Loucy (cell line): ENCODE results near the gene PPP1R14C.

Experiments used
- H2AFZ ChIP-seq: fragments of 200-600 bp; sonication (generic); 2 replicates; pipeline ENCODE4 v1.6.0; 2016; ENCODE audit warnings: antibody characterized with exemption, mild to moderate bottlenecking, low read length, moderate library complexity
- H3F3A ChIP-seq: fragments of 200-600 bp; 2 replicates; pipeline ENCODE4 v1.6.0; 2016; ENCODE audit warnings: antibody characterized with exemption, low read depth, mild to moderate bottlenecking
- H3K27me3 ChIP-seq: fragments of 200-600 bp; sonication (generic); 2 replicates; pipeline ENCODE4 v1.6.1; 2014; ENCODE audit warnings: low read length, mild to moderate bottlenecking; ENCODE audit not compliant: insufficient read depth, poor library complexity, severe bottlenecking
- H3K36me3 ChIP-seq: fragments of 200-600 bp; sonication (generic); 2 replicates; pipeline ENCODE4 v1.6.1; 2016; ENCODE audit warnings: low read length; ENCODE audit not compliant: insufficient read depth
- H3K4me1 ChIP-seq: fragments of 200-600 bp; sonication (generic); 2 replicates; pipeline ENCODE4 v1.5.1; 2014; ENCODE audit warnings: low read length, mild to moderate bottlenecking; ENCODE audit not compliant: insufficient read depth, poor library complexity, severe bottlenecking
- H3K4me2 ChIP-seq: fragments of 200-600 bp; sonication (generic); 2 replicates; pipeline ENCODE4 v1.6.0; 2014; ENCODE audit warnings: antibody characterized with exemption, low read length, low read depth, mild to moderate bottlenecking; ENCODE audit not compliant: poor library complexity, severe bottlenecking
- H3K4me3 ChIP-seq: fragments of 200-600 bp; sonication (generic); 2 replicates; pipeline ENCODE4 v1.5.1; 2014; ENCODE audit warnings: low read length, mild to moderate bottlenecking, mixed read lengths; ENCODE audit not compliant: poor library complexity, severe bottlenecking
- H3K79me2 ChIP-seq: fragments of 200-600 bp; sonication (generic); 2 replicates; pipeline ENCODE4 v1.6.1; 2014; ENCODE audit warnings: low read length; ENCODE audit not compliant: insufficient read depth
- H3K9ac ChIP-seq: fragments of 200-600 bp; sonication (generic); 2 replicates; pipeline ENCODE4 v1.6.0; 2014; ENCODE audit warnings: mild to moderate bottlenecking, low read depth, low read length, moderate library complexity; ENCODE audit not compliant: poor library complexity, severe bottlenecking
- H3K9me2 ChIP-seq: fragments of 200-600 bp; sonication (generic); replicated peaks from 2 replicates; pipeline ENCODE4 v1.6.1; 2016; ENCODE audit warnings: low read depth, low read length, mixed read lengths
- H3K9me3 ChIP-seq: fragments of 200-600 bp; sonication (generic); 2 replicates; pipeline ENCODE4 v1.6.1; 2014; ENCODE audit warnings: mild to moderate bottlenecking, antibody characterized with exemption, low read length, low read depth; ENCODE audit not compliant: insufficient read depth
- H4K20me1 ChIP-seq: fragments of 200-600 bp; sonication (generic); 2 replicates; pipeline ENCODE4 v1.6.0; 2014; ENCODE audit warnings: antibody characterized with exemption, low read length, mild to moderate bottlenecking; ENCODE audit not compliant: insufficient read depth, poor library complexity, severe bottlenecking
- CTCF ChIP-seq: fragments of 200-600 bp; sonication (generic); conservative IDR thresholded peaks from 2 replicates; pipeline ENCODE4 v1.5.1; 2014; ENCODE audit warnings: mild to moderate bottlenecking, antibody characterized with exemption, low read length
- EZH2phosphoT487 ChIP-seq: fragments of 200-600 bp; IDR thresholded peaks from 2 replicates; pipeline ENCODE4 v1.6.1; 2018; ENCODE audit warnings: antibody characterized with exemption, mild to moderate bottlenecking, moderate library complexity, borderline replicate concordance

The PPP1R14C gene

GRCh38 chr6:150282806-150283205 lies 140.0 kb downstream of the PPP1R14C start:
- Histone ChIP-seq H3K36me3 (no peaks in the 10 kb centered on the region), H3K9me3 (no peaks in the 10 kb centered on the region), H3K27me3 (no peaks in the 10 kb centered on the region), H3K9me2 (no peaks in the 10 kb centered on the region), H3K4me1 (no peaks in the 10 kb centered on the region), H3K9ac (no peak overlapping the region), H3K4me2 (no peak overlapping the region), H2AFZ (no peak overlapping the region), H3K4me3 (no peak overlapping the region), H4K20me1 (no peaks in the 10 kb centered on the region), H3F3A (no peaks in the 10 kb centered on the region), H3K79me2 (no peaks in the 10 kb centered on the region)
- no peak for TF ChIP-seq EZH2phosphoT487
- no peak for TF ChIP-seq CTCF

DNA sequence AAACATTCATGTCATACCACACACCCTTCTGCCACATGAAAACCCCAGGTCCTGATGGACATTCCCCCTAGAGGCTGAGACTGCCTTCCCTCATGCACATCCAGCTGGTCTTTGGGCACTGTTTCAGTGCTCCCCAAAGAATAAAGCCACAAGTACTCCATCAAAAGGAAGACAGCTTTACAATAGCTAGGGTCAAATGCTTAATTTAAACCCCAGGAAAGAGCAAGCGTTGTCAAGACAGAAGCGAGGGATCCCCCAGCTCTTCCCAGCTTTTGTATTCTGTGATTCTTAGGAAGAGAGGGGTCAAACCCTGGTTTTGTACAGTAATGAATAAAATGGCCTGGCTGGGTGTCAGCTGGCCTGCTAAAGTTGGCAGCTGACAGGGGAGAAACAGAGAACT lies 143.6 kb downstream of the PPP1R14C start:
- H3K9ac ChIP-seq, result no peak overlapping the region
- no peaks in the 10 kb centered on the region for H4K20me1 ChIP-seq
- no peak overlapping the region for H3K4me3 ChIP-seq
- no peak for TF ChIP-seq EZH2phosphoT487
- no peak for TF ChIP-seq CTCF
- no peaks in the 10 kb centered on the region for H3K9me3 ChIP-seq
- H3K27me3 ChIP-seq, result no peaks in the 10 kb centered on the region
- H3K79me2 ChIP-seq, result no peaks in the 10 kb centered on the region
- no peaks in the 10 kb centered on the region for H3K9me2 ChIP-seq
- H3K4me2 ChIP-seq, result no peak overlapping the region
- no peak overlapping the region for H2AFZ ChIP-seq
- no peaks in the 10 kb centered on the region for H3F3A ChIP-seq
- H3K4me1 ChIP-seq, result no peaks in the 10 kb centered on the region
- no peaks in the 10 kb centered on the region for H3K36me3 ChIP-seq

DNA sequence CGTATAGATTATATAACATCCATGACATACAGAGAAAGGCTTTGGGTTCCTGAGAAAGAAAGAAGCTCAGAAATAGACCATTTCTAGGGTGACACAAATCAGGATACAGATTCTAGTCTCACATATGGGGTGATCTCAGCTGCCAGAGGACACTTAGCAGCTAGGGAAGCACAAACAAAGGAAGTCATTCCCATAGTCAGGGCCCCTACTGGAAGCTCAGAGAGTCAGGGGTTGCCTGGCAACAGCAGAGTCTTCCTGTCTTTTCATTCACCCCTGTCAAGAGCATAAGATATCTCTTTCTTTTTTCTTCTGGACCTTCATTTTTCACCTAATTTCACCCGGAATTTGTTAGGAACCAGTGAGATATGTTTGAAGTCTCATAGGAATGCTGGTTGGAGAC lies 144.1 kb downstream of the PPP1R14C start:
- Histone ChIP-seq H3K79me2 (no peaks in the 10 kb centered on the region), H4K20me1 (no peaks in the 10 kb centered on the region), H3K9ac (no peak overlapping the region), H3K27me3 (no peaks in the 10 kb centered on the region), H3K9me2 (no peaks in the 10 kb centered on the region), H3K4me3 (no peak overlapping the region), H3F3A (no peaks in the 10 kb centered on the region), H3K9me3 (no peaks in the 10 kb centered on the region), H2AFZ (no peak overlapping the region), H3K4me1 (no peaks in the 10 kb centered on the region), H3K4me2 (no peak overlapping the region), H3K36me3 (no peaks in the 10 kb centered on the region)
- no peak for TF ChIP-seq CTCF
- no peak for TF ChIP-seq EZH2phosphoT487
